Measurements from ENCODE around the gene CCDC136. TPM values are rescaled to one million over a fixed set of nuclear protein-coding genes. Genes with fewer than 3 reads are reported as not detected.

CCDC136 gene
- total RNA-seq, 4 donors from 2014 or later = 20.7 to 36.5 (median 33.7) TPM

DNA sequence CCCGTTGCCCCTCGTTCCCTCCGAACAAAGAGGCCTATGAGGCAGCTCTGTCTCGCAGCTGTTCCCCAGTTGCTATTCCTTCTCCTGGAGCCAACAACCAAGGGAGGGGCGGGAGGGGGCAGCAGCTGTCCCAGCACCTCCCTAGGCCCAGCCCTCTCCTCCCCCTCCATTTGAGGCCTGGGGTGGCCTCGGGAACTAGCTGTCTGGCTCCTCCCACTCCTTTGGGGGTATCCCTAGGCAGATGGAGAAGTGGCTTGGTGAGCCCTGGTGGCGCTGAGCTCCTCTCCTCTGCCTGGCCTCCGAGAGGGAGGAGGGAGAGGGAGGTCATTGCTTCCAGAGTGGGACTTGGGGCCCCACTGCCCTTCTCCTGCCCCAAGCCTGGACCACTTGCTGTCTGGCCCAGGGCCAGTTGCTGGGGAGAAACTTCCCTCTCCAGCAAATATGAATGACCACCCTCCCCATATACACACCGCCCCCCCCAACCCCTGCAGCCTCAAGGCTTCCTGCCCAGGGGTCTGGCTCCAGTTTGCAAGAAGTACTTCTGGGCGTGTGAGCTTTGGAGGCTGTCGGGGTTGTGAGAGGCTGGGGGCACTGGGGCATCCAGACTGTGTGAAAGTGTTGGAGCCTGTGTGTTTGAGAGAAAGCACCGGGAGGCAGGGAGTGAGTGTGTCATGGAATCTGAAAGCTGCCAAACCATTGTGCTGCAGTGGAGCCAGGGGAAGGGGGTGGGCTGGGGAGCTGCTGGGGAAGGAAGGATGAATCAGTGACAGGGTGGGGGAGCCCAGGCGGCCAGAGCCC lies 41.6 kb downstream of the CCDC136 start:
- H3K4me1 ChIP-seq = peaks cover 60 to 97% (median 88%) of the 10 kb centered on the region in 4 donors
- peak overlapping the region; percentile 97 to 99 (median 98) for H3K27ac ChIP-seq (replicated peaks in 1 of 4)
- H3K36me3 ChIP-seq = peaks cover 10 to 36% (median 35%) of the 10 kb centered on the region in 4 donors
- TF ChIP-seq POLR2AphosphoS5 (IDR thresholded peaks at IDR 0.05) = peak; percentile 71 to 73
- no peak for TF ChIP-seq EP300 (IDR thresholded peaks at IDR 0.05)
- TF ChIP-seq POLR2A (IDR thresholded peaks at IDR 0.05; ENCODE audit: low read depth) = peak; percentile 15
- WGBS = 5% methylated on average over 8 of the region's 13 CpGs
- peak overlapping the region; percentile 79 to 86 (median 82) for H3K4me3 ChIP-seq
- H3K27me3 ChIP-seq = peaks cover 0 to 4% (median 0%) of the 10 kb centered on the region in 4 donors
- intact Hi-C loops (cut with DNase I) = loop anchor here (5.0 kb wide), 1 partner anchor 71 kb away; no protein-coding TSS in a partner anchor
- DNase-seq (ENCODE audit: extremely low spot score) = no peak
- H3K9me3 ChIP-seq = no peaks in the 10 kb centered on the region

DNA sequence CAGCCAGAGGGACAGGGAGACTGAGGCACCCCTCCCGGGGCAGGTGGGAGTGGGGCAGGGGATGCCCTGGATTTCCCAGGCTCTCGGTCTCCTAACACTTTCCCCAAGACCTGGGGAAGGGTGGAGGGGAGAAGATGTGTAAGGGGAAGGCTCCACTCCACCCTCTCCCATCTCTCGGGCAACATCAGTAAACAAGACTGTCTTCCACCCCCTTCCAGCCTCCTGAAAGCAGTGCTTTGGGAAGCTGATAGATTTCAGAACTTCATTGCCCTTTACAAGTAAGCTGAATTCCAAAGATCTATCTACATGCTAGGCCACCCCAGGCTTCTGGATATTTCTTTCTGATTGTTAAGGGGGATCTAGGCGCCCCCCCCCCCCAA lies 42.2 kb downstream of the CCDC136 start:
- intact Hi-C loops (cut with DNase I) = loop anchor here (5.0 kb wide), 1 partner anchor 72 kb away; no protein-coding TSS in a partner anchor
- H3K4me3 ChIP-seq = peak overlapping the region; percentile 79 to 86 (median 82)
- H3K27ac ChIP-seq (replicated peaks in 1 of 4) = peak overlapping the region; percentile 97 to 99 (median 98)

DNA sequence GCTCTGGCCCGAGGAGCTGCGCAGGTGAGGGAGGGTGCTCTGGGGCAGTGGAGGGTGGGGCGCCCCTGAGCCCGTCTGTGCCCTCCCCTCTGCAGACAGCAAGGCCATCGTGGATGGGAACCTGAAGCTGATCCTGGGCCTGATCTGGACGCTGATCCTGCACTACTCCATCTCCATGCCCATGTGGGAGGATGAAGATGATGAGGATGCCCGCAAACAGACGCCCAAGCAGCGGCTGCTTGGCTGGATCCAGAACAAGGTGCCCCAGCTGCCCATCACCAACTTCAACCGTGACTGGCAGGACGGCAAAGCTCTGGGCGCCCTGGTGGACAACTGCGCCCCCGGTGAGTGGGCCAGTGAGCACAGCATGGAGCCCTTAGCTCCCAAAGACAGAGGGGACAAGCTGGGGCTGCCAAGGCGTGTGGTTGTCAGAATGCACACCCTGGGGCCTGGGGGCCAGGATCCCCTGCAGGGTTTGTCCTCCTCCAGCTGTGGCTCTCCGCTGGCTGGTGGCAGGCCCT lies 43.5 kb downstream of the CCDC136 start:
- no peaks in the 10 kb centered on the region for H3K9me3 ChIP-seq
- 58% methylated on average over 6 of the region's 16 CpGs for WGBS
- H3K27ac ChIP-seq (replicated peaks in 1 of 4) = peak overlapping the region; percentile 97 to 99 (median 98)
- DNase-seq (ENCODE audit: extremely low spot score) = no peak
- no peak overlapping the region for H3K4me3 ChIP-seq
- H3K36me3 ChIP-seq = peaks cover 19 to 55% (median 54%) of the 10 kb centered on the region in 4 donors
- H3K4me1 ChIP-seq = peaks cover 51 to 87% (median 73%) of the 10 kb centered on the region in 4 donors
- intact Hi-C loops (cut with DNase I) = no loop called here
- TF ChIP-seq POLR2A (IDR thresholded peaks at IDR 0.05; ENCODE audit: low read depth) (no peak), POLR2AphosphoS5 (IDR thresholded peaks at IDR 0.05) (no peak), EP300 (IDR thresholded peaks at IDR 0.05) (no peak)
- TF ChIP-seq, protein P1, sequence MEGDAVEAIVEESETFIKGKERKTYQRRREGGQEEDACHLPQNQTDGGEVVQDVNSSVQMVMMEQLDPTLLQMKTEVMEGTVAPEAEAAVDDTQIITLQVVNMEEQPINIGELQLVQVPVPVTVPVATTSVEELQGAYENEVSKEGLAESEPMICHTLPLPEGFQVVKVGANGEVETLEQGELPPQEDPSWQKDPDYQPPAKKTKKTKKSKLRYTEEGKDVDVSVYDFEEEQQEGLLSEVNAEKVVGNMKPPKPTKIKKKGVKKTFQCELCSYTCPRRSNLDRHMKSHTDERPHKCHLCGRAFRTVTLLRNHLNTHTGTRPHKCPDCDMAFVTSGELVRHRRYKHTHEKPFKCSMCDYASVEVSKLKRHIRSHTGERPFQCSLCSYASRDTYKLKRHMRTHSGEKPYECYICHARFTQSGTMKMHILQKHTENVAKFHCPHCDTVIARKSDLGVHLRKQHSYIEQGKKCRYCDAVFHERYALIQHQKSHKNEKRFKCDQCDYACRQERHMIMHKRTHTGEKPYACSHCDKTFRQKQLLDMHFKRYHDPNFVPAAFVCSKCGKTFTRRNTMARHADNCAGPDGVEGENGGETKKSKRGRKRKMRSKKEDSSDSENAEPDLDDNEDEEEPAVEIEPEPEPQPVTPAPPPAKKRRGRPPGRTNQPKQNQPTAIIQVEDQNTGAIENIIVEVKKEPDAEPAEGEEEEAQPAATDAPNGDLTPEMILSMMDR (IDR thresholded peaks at IDR 0.05) = no peak
- peaks cover 0 to 4% (median 0%) of the 10 kb centered on the region in 4 donors for H3K27me3 ChIP-seq

More for the DNA sequence above, 42.2 kb downstream of the CCDC136 start:
- no peaks in the 10 kb centered on the region for H3K9me3 ChIP-seq
- WGBS = 25% methylated on average over 3 of the region's 4 CpGs
- DNase-seq (ENCODE audit: extremely low spot score) = no peak
- no peak for TF ChIP-seq POLR2A (IDR thresholded peaks at IDR 0.05; ENCODE audit: low read depth)
- TF ChIP-seq POLR2AphosphoS5 (IDR thresholded peaks at IDR 0.05) = no peak
- TF ChIP-seq EP300 (IDR thresholded peaks at IDR 0.05) = no peak
- TF ChIP-seq, protein P1 (IDR thresholded peaks at IDR 0.05) = no peak
- peaks cover 16 to 42% (median 40%) of the 10 kb centered on the region in 4 donors for H3K36me3 ChIP-seq
- H3K4me1 ChIP-seq = peaks cover 57 to 97% (median 84%) of the 10 kb centered on the region in 4 donors
- H3K27me3 ChIP-seq = peaks cover 0 to 4% (median 0%) of the 10 kb centered on the region in 4 donors

DNA sequence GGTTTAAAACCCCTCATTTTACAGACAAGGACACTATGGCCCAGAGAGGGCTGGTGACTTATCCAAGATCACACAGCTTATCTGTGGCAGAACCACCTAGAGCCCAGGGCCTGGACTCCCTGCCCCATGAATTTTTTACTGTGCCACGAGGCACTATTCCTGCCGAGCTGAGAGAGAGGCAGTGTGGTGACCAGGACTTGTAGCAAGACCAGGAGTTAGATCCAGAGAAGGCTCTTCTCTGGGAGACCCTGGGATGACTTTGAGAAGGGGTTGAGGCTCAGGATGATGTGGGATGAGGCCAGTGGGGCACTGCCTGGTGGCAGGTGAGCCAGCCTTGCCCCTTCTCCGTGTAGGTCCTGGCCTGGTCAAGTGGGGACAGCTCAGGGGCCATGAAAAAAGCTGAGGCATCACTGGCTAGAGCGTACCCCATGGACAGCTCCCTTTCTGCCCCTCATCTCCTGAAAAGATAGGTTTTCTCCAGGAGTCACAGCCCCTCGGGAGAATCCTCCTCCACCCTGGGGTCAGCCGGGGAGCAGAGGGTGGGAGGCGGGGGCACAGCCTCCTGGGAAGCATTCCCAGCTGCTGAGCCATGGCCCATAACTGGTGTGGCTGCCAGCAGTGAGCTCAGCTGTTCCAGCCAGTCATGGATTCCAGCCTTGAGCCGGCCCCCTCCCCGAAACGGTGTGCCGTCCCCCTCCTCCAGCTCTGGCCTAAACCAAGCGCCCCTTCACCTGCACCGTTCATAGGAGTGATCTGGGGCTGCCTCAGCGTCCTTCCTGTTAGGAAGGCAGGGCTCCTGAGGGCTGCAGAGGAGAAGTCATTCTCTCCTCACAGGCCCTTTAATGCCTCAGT lies 44.2 kb downstream of the CCDC136 start:
- no peak for TF ChIP-seq POLR2A (IDR thresholded peaks at IDR 0.05; ENCODE audit: low read depth)
- TF ChIP-seq POLR2AphosphoS5 (IDR thresholded peaks at IDR 0.05) = peak; percentile 60 to 61
- TF ChIP-seq EP300 (IDR thresholded peaks at IDR 0.05) = no peak
- TF ChIP-seq, protein P1 (IDR thresholded peaks at IDR 0.05) = no peak
- Histone ChIP-seq H3K27ac (replicated peaks in 1 of 4) (peak overlapping the region; percentile 97 to 99 (median 98)), H3K4me3 (no peak overlapping the region), H3K4me1 (peaks cover 48 to 79% (median 66%) of the 10 kb centered on the region in 4 donors), H3K27me3 (no peaks in the 10 kb centered on the region), H3K9me3 (no peaks in the 10 kb centered on the region), H3K36me3 (peaks cover 25 to 63% (median 61%) of the 10 kb centered on the region in 4 donors)
- intact Hi-C loops (cut with DNase I) = no loop called here
- WGBS = 52% methylated on average over 7 of the region's 14 CpGs
- DNase-seq (ENCODE audit: extremely low spot score) = no peak

All from esophagus muscularis mucosa (tissue), 4 donors.